DND-41 (cell line): Measurements from ENCODE around the gene TMEM185A.

Source experiments
- ATAC-seq: fragments of 200-7000 bp; cut with Tn5 transposase; 3 replicates; pipeline ENCODE4 v1.9.1; 2021; ENCODE audit warnings: low read depth; ENCODE audit not compliant: insufficient read depth
- DNase-seq: peaks from one replicate; pipeline ENCODE4 v3.0.0-alpha.2; 2020
- H2AFZ ChIP-seq: 2 replicates; pipeline ENCODE4 v1.6.0; 2012; ENCODE audit warnings: low read depth, low read length
- H3K27ac ChIP-seq: 2 replicates; pipeline ENCODE4 v1.5.1; 2012; ENCODE audit warnings: low read length, inconsistent platforms
- H3K27me3 ChIP-seq: fragments of 200-600 bp; sonication (generic); 2 replicates; pipeline ENCODE4 v1.6.0; 2012; ENCODE audit warnings: low read length, mild to moderate bottlenecking, inconsistent platforms; ENCODE audit not compliant: insufficient read depth, poor library complexity
- H3K36me3 ChIP-seq: 2 replicates; pipeline ENCODE4 v1.5.1; 2012; ENCODE audit warnings: low read length, inconsistent platforms; ENCODE audit not compliant: insufficient read depth
- H3K4me1 ChIP-seq: 2 replicates; pipeline ENCODE4 v1.5.1; 2012; ENCODE audit warnings: mild to moderate bottlenecking, low read length; ENCODE audit not compliant: insufficient read depth
- H3K4me2 ChIP-seq: 2 replicates; pipeline ENCODE4 v1.6.0; 2012; ENCODE audit warnings: mild to moderate bottlenecking, moderate library complexity, low read length, inconsistent platforms; ENCODE audit not compliant: insufficient read depth
- H3K4me3 ChIP-seq, 2 experiments: fragments of 200-600 bp in 1 of 2; shearing (Covaris generic) in 1 of 2; 2 replicates each; pipeline ENCODE4 v1.5.1; 2012 to 2016; ENCODE audit warnings: inconsistent platforms in 2 of 2, low read length in 2 of 2, mild to moderate bottlenecking in 2 of 2, low read depth in 1 of 2, moderate library complexity in 1 of 2
- H3K79me2 ChIP-seq: 2 replicates; pipeline ENCODE4 v1.6.0; 2012; ENCODE audit warnings: low read length, inconsistent platforms; ENCODE audit not compliant: insufficient read depth
- H3K9ac ChIP-seq: 2 replicates; pipeline ENCODE4 v1.6.0; 2012; ENCODE audit warnings: low read depth, mild to moderate bottlenecking, inconsistent platforms, low read length, moderate library complexity
- H3K9me3 ChIP-seq: 2 replicates; pipeline ENCODE4 v1.5.1; 2012; ENCODE audit warnings: low read length, moderate library complexity, mild to moderate bottlenecking, inconsistent platforms; ENCODE audit not compliant: insufficient read depth, severe bottlenecking
- H4K20me1 ChIP-seq: 2 replicates; pipeline ENCODE4 v1.6.0; 2012; ENCODE audit warnings: low read length; ENCODE audit not compliant: insufficient read depth
- EZH2 ChIP-seq: IDR thresholded peaks from 3 replicates; pipeline ENCODE4 v1.6.1; 2012; ENCODE audit warnings: borderline replicate concordance, low read depth, mild to moderate bottlenecking, moderate library complexity, low read length, inconsistent platforms; ENCODE audit not compliant: severe bottlenecking
- TF ChIP-seq, protein P1 (sequence below): IDR thresholded peaks from 2 replicates; pipeline ENCODE4 v1.5.1; 2012; ENCODE audit warnings: borderline replicate concordance, low read length, moderate library complexity, mild to moderate bottlenecking; ENCODE audit not compliant: poor library complexity, severe bottlenecking; ENCODE audit errors: extremely low read depth

Gene TMEM185A

DNA sequence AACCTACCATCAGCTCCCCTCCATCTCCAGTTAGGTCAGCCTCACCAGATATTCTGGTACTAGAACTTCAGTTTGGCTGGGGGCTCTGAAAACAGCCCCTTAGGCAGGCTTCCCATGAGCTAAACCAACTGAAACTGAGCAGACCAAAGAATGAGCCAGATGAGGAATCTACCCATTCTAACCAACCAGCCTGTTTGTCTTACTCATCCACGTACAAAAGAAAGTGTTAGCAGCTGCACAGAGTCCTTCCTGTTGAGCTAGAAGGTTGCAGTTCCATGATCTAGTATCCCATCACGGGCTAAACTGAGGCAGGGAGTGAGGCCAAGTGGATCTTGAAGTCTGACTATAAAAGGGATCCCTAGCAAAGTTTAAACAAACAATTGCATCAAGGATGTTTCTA, 61.8 kb downstream of the TMEM185A start:
- Histone ChIP-seq H3K27ac (no peak overlapping the region), H3K27me3 (no peaks in the 10 kb centered on the region), H3K4me3 (no peak overlapping the region), H3K79me2 (no peaks in the 10 kb centered on the region), H3K4me1 (no peaks in the 10 kb centered on the region), H3K4me2 (no peak overlapping the region), H4K20me1 (no peaks in the 10 kb centered on the region), H3K9ac (no peak overlapping the region), H3K9me3 (no peaks in the 10 kb centered on the region), H2AFZ (no peak overlapping the region), H3K36me3 (no peaks in the 10 kb centered on the region)
- ATAC-seq: no peak
- TF ChIP-seq, protein P1, sequence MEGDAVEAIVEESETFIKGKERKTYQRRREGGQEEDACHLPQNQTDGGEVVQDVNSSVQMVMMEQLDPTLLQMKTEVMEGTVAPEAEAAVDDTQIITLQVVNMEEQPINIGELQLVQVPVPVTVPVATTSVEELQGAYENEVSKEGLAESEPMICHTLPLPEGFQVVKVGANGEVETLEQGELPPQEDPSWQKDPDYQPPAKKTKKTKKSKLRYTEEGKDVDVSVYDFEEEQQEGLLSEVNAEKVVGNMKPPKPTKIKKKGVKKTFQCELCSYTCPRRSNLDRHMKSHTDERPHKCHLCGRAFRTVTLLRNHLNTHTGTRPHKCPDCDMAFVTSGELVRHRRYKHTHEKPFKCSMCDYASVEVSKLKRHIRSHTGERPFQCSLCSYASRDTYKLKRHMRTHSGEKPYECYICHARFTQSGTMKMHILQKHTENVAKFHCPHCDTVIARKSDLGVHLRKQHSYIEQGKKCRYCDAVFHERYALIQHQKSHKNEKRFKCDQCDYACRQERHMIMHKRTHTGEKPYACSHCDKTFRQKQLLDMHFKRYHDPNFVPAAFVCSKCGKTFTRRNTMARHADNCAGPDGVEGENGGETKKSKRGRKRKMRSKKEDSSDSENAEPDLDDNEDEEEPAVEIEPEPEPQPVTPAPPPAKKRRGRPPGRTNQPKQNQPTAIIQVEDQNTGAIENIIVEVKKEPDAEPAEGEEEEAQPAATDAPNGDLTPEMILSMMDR: no peak
- TF ChIP-seq EZH2: no peak
- no peak for DNase-seq

DNA sequence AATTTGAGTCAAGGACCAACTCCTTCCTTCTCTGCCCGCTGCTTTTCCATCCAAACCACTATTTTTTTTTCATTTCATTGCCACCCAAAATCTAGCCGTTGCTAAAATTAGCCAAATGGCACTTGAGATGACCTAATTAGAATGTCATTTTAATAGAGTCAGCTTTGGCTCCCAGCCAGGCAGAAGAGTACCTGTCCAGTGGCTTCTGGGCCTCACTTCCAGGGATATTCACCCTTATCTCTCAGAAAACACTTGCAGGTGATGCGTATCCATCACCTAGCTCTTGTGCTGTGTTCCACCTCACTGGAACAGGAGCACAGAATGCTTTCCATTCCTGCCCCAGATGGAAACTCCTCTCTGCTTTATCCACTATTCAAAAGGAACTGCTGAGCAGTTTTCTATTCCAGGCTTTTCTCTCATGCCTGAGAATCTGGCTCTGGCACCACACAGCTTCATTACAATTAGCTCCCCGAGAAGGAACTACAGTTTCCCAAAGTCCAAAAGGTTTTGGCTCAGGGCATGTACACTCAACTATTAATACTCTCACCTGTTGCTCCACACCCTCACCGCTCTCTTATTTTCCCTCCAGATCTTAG, 62.8 kb downstream of the TMEM185A start:
- ATAC-seq: no peak
- no peak overlapping the region for H3K4me3 ChIP-seq
- no peaks in the 10 kb centered on the region for H3K4me1 ChIP-seq
- no peak overlapping the region for H3K4me2 ChIP-seq
- H4K20me1 ChIP-seq: no peaks in the 10 kb centered on the region
- no peak for TF ChIP-seq EZH2
- TF ChIP-seq, protein P1: no peak
- H3K79me2 ChIP-seq: no peaks in the 10 kb centered on the region
- no peak overlapping the region for H3K27ac ChIP-seq
- no peaks in the 10 kb centered on the region for H3K9me3 ChIP-seq
- no peaks in the 10 kb centered on the region for H3K27me3 ChIP-seq
- no peak for DNase-seq
- no peaks in the 10 kb centered on the region for H3K36me3 ChIP-seq
- H3K9ac ChIP-seq: no peak overlapping the region
- H2AFZ ChIP-seq: no peak overlapping the region

DNA sequence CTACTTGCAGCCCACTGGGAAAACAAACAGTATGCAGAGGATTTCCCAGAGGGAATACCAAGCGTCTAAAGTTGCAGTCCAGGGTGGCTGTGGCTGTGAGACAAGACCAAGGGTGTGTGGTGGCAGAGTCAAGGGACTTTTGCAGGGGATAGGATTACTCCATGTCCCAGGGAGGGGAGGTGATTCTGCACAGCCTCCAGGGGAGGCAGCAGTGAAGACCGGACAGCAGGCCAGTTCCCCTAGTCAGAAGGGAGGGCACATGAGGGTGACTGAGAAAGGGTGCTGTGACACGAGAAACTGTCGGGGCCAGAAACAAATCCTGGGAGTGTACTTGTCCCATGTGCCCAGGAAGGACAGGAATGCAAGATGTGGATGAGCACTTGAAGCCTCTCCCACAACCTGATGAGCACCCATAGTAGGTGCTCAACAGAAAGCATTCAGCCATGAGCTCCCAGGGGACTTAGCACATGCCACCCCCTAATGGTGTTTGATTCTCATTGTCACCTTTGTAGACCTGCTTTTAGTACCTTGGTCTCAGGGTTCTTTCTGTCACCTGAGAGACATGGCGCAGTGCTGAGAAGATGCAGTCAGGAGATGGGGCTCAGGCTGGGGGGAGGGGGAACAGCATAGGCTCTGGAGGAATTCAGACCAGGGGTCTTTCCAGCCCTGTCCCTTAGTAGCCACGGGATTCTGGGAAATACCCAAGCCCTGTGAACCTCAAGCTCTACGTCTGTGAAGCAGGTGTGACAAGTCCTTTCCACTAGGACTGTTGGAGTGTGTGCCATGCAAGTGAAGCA, 63.8 kb downstream of the TMEM185A start:
- Histone ChIP-seq H4K20me1 (no peaks in the 10 kb centered on the region), H3K4me2 (no peak overlapping the region), H2AFZ (no peak overlapping the region), H3K27ac (no peak overlapping the region), H3K79me2 (no peaks in the 10 kb centered on the region), H3K27me3 (no peaks in the 10 kb centered on the region), H3K36me3 (no peaks in the 10 kb centered on the region), H3K9ac (no peak overlapping the region), H3K4me3 (no peak overlapping the region), H3K9me3 (no peaks in the 10 kb centered on the region), H3K4me1 (no peaks in the 10 kb centered on the region)
- ATAC-seq (no peak), DNase-seq (no peak)
- no peak for TF ChIP-seq EZH2
- TF ChIP-seq, protein P1: no peak
